ENCODE measurements around the gene KIAA1191.

KIAA1191 gene

DNA sequence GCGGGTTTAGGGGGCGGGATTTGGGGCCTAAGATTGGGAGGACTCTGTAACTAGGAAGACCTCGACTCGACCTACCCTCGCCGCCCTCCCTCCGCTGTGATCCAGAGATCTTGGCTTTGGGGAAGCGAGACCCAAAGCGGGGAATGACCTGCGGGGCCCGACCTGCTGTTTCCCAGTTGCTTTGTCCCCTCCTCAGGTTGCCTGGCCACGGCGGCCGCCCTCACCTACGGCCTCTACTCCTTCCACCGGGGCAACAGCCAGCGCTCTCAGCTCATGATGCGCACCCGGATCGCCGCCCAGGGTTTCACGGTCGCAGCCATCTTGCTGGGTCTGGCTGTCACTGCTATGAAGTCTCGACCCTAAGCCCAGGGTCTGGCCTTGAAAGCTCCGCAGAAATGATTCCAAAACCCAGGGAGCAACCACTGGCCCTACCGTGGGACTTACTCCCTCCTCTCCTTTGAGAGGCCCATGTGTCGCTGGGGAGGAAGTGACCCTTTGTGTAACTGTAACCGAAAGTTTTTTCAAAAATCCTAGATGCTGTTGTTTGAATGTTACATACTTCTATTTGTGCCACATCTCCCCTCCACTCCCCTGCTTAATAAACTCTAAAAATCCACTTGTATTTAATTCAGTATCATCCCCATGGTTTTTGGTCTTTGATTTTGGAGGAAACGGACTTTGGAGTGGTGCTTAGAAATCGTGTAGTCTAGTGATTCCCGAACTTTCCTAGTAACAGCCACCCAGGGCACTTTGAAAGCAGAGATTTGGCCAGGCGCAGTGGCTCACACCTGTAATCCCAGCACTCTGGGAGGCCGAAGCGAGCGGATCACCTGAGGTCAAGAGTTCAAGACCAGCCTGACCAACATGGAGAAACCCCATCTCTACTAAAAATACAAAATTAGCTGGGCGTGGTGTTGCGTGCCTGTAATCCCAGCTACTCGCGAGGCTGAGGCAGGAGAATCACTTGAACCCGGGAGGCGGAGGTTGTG, 27.9 kb upstream of the KIAA1191 start:
- no peak for DNase-seq (ENCODE audit: low read depth, low spot score)

DNA sequence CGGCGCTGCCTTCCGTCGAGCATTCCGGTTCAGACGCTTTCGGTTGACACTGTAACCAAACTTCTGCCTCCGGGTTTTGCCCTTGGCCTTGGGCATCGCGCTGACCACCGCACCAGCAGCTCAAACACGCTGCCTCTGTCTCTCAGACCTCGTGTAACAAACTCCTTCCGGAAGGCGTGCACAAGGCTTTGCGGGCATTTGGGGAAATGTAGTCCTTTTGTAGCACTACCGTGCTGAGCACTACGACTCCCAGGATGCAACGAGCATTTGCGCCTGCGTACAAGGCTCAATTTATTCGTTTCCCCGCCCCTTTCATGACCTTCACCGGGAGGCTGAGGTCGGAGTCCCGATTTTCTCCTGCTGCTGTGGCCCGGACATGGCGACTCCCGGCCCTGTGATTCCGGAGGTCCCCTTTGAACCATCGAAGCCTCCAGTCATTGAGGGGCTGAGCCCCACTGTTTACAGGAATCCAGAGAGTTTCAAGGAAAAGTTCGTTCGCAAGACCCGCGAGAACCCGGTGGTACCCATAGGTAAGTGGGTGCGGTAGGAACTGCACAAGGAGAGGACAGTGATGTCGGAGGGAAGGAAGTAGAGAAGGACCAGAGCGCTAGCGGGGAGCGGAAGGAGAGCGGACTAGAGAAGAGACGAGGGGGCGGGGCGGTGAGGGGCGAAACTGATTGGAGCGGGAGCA, 27.0 kb upstream of the KIAA1191 start, which contains the start of the genes HIGD2A and NOP16:
TSS of gene HIGD2A (plus strand) at position 308 of the 691 bp plus-strand sequence. CDS start at position 377, 69 bp downstream.
TSS of gene NOP16 (minus strand) at position 155 of the 691 bp plus-strand sequence. CDS start at position 96, 59 bp downstream.
- peak; percentile 99 for DNase-seq (ENCODE audit: low read depth, low spot score)

DNA sequence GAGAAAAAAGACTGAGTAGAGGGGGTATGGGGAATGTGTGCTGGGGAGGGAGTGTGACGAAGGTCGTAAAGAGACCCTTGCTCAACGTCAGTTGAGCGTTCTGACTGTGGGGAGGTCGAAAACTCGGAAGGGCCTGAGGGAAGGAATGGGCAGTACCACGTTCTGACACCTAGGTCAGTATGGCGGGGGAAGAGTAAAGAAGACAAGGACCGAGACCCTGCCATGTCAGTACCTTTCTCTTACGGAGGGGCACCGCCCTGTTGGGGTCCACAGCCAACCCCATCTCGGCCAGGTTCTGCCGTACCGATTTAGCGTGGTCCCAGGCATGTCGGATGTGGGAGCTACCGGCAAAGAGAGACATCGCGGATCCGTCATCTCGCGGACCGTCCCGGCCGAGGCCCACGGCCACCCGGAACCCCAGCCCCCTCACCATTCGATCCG, 26.5 kb upstream of the KIAA1191 start:
- no peak for DNase-seq (ENCODE audit: low read depth, low spot score)

DNA sequence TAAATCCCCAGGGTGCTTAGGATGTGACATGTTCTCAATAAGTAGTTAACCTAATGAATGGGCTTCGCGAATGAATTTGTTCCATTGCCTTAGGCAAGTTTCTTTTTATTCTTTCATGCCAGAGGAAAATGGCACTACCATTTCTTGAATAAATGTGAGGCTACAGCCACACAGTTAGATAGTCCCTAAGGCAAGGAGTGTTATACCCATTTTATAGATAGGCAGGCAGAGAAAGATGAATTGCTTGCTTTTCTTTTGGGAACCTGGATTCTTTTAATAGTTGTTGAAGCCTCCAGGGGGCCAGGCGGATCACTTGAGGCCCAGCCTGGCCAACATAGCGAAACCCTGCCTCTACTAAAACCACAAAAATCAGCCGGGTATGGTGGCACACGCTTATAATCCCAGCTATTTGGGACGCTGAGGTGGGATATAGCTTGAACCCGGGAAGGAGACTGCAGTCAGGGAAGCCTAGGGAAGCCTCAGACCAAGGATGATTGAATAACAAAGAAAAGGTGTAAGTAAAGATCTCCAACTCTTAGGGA, 25.9 kb upstream of the KIAA1191 start:
- DNase-seq (ENCODE audit: low read depth, low spot score), result no peak

DNA sequence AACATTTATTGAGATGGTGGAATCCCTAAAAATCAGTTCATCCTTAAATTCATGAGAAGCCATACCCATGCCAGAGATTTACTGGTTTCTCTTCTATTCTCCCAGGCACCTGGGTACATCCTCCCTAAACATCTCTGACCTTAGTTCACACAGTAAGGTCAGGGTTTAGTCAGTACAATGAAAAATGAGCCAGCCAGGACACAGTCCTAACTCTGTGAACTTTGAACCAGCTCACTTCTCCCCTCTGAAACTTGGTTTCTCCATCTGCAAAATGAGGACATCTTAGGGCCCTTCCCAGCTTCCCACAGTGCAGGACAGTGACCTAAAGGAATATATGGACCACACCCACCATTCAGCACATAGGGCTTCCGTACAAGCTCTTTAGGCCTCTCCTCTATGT, 24.9 kb upstream of the KIAA1191 start:
- DNase-seq (ENCODE audit: low read depth, low spot score), result no peak

DNA sequence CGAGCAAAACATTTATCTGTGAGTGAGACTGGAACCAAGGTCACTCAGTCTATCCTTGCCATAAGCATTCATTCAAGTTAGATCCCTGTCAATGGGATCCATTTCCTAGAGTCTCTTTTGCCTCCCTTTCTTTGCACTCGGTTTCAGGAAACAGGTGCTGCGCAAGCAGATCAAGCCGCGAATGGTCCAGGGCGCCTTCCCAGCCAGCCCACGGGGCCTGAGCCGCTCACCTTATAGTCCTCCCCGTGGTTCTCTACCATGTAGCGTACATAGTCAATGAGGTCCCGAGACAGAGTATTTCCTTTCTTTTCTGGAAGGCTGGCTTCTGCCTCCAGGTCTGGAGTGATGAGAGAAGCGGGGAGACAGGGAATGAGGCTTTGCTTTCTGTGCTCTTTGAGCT, 23.4 kb upstream of the KIAA1191 start:
- no peak for DNase-seq (ENCODE audit: low read depth, low spot score)

DNA sequence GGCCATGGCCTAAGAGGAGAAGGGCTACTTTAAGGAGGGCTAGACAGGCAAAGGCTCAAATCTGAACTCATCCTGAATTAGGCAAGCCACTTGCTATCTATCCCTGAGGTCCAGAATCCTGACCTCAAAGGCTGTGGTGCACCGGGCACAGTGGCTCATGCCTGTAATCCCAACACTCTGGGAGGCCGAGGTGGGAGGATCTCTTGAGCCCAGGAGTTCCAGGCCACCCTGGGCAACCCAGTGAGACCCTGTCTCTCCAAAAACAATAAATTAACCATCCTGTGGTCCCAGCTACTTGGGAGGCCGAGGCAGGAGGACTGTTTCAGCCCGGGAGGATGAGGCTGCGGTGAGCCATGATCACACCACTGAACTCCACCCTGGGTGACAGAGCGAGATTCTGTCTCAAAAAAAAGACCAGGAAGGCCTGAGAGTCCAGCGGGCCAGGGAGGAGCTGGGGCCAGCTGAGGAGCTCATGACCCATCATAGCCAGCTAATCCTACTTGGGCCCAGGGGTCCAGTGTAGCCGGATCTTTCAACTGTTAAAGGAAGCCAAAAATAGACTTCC, 22.9 kb upstream of the KIAA1191 start:
- DNase-seq (ENCODE audit: low read depth, low spot score), result no peak

DNA sequence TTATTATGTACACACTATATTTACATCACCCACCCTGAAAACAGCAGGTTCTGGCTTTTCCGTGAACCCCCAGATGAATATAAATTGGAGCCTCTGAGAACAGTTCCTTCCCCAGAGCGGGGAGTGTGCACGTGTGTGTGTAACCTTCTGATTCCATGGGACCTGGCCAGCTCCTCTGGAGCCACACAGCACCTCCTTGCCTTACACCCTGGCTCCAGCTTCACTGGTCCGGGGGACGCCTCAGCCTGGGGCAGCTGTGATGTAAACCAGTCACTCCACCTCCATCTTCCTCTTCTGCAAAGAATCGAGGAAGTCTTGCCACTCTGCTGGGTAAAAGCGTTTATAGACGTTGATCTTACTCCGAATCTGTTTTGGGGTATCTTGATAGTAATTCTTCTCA, 22.4 kb upstream of the KIAA1191 start:
- no peak for DNase-seq (ENCODE audit: low read depth, low spot score)

DNA sequence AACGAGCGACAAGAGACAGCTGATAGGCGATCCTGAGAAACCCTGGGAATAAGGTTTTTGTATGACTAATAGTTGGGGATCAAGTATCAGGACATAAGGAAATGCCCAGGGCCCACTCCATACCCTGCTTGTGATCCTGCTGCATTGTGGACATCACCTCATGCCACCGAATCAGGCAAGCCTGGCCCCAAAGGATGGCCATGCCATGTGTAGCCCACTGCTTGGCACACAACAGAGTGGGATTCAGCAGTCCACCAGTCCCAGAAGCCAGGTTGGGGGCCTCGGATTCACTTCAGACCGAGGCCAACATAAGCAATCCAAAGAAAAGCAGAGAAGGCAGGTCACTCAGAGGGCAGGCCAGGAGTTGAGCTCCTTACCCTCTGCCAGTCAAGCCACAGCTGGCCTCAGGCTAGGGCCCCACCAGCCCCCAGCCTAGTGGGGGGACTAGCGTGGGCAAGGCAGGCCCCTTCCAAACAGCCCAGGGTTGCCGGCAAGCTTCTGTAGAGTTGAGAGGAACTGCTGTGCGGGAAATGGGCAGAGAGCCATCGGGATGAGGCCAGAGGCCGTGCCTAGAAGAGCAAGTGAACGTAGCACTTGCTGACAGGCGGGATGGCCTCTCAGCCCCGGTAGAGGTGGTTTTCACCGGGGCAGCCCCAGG, 21.8 kb upstream of the KIAA1191 start:
- no peak for DNase-seq (ENCODE audit: low read depth, low spot score)

DNA sequence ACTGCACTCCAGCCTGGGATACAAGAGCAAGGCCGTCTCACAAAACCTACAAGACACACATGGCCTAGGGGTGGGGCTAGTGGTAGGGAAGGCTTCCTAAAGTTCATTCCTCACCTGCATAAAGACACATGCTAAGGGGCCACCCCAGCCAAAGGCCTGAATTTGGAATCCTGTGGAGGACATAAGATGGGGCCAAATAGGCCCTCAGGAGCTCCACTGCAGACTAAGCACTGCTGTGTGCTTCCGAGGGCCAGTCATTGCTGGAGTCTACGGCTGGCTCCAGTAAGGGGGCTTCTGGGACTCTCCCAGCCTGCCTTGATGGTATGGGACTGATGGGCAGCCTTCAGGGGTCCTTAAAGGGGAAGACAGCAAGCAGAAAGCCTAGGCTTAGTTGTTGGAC, 21.2 kb upstream of the KIAA1191 start:
- no peak for DNase-seq (ENCODE audit: low read depth, low spot score)

DNA sequence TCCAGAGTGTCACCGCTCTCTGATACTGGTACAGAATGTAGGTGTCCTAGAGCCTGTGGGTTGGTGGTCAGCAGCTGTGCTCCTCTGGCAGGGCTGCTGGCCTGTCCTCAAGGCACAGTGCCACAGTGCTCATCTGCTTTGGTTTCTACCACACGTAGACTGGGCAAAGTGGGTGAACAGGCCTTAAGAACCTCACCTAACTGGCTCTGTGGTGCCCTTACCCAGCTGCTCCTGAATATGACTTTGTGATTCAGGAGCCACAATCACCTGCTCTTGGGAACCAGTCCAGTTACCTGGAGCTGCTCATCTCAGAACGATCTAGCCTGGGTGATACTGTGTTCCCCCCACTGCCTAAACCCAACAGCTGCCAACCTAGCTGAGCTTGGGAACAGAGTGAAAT, 20.4 kb upstream of the KIAA1191 start:
- no peak for DNase-seq (ENCODE audit: low read depth, low spot score)

DNA sequence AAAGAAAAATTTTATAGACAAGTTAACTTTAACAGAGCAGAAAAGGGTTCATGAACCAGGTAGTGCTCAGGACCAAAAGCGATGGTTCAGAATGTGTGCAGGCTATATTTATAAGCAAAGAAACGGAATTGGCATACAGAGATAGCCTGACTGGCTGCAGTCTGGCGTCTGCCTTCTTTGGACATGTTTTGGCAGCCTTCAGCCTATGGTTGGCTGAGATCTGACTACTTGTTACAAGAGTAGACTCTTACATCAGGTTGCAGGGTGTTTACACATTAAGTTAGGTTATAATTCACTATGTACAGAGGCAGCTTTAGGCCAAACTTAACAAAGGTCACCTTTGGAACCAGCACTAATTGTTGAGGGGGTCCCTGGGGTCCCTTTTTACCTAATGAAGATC, 19.9 kb upstream of the KIAA1191 start:
- DNase-seq (ENCODE audit: low read depth, low spot score), result no peak

DNA sequence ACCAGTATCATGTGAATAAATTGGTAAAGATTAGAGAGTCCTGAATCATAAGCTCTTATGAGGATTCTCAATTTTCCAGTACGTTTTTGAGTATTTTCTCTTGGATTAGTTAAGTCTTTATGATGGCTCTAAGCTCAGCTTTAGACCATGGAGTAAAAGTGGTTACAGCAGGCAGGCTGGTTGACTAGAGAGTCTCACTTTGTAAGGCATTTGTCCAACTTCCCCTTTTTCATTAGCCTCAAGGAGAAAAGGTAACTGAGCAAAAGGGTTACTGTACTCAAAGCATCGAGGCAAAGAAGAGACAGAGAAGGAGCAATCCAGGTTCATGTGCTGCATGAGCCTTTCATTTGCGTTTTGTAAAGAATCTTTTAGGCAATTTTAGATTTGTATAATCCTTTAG, 18.3 kb upstream of the KIAA1191 start:
- no peak for DNase-seq (ENCODE audit: low read depth, low spot score)

DNA sequence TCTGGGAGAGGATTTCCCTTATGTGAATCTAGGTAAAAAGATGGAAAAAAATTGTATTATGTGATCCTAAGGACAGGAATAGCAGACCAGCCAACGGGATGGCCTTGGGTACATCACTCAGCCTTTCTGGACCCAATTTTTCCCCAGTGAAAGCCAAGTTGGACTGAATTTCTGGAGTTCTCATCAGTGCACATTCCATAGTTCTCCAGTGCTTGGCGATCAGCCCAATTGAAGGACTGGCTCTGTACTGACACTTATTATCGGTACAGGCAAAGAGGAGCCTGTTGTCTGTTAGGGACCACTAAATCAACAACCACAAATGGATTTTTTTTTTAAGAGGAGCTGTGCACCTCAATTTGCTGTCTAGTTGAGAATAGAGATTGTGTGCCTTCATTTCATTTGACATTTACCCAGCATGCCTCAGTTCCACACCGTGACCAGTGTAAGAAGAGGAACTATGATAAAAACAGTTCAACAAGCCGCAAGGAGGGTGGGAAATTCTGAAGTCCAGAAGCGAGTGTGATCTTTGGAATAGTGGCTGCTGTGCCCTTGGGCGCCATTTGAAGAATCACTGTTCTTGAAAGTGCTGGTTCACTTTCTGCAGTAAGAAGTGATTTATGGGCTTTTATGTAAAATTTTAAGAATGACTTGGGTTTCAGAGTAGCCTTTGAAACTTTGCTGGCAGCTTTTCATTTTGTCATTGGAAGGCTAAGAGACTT, 11.7 kb upstream of the KIAA1191 start:
- DNase-seq (ENCODE audit: low read depth, low spot score), result no peak

DNA sequence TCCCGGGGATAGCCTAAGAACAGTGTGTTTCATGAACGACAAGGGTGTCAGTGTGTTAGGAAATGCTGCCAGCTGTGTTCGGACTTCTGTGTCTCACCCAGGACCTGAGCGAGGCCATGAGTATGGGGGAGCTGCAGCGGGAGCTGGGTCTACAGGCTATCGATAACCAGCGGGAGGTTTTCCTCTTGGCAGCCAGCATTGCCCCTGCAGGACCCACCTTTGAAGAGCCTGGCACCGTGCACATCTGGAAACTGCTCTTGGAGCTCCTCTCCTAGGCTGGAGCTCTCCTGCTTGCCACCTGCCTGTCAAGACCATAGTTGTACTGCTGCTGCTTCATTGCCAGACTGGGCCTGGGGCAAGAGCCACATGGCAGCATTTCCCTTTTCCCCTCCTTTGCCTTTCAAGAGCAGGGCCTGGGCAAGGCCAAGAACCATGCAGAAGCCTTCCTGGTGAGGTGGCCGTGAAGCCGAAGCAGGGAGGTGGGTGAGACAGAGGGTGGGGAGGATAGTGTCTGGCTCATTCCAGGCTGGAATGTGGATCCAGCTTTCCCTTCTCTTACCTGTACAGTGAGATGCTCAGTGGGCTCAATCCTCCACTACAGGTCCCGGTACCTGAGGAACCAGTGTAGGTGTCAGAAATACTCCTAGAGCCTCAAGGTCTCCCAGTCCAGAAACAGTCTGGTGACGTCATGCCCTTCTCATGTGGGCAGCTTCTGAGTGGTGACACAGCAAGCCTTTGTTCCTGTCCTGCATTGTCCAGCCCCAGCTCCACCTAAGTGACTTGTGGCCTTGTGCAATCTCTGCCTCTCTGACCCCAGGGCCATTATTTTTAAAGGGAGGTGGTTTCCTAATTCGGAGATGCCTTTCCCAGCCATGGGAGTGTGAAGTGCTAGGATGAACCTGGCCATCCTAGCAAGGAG, 10.3 kb upstream of the KIAA1191 start:
- no peak for DNase-seq (ENCODE audit: low read depth, low spot score)

DNA sequence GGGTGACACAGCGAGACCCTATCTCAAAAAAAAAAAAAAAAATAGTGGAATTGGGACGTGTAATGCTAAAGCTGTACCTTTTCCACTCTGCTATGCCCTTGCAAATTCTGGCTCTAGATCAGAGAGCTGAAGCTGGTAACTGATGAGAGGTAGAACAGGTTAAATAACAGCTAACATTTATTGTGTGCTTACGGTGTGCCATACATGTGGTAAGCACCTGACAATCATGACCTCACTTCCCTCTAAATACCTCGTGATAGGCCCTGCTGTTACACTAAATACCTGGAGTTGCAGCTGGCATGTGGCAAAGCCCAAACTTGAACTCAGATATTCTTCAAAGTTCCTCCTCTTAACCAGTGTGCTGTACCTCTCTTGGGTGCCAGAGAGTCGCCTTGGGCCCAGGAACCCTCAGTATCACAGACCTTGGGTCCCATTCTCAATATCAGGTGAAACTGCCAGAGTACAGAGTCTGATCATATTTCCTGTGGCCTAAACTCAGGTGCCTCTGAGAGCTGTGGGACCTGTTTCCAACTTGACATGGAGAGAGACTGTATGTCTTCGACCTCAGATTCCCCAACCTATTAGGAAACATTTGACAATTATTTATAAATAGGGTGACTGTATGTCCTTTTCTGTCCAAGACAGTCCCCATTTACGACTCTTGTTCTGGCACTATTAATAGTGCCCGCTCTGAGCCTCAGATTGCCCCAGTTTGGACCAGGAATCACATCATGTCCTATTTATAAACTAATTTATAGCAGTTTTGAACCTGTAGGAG, 8.6 kb upstream of the KIAA1191 start:
- no peak for DNase-seq (ENCODE audit: low read depth, low spot score)

DNA sequence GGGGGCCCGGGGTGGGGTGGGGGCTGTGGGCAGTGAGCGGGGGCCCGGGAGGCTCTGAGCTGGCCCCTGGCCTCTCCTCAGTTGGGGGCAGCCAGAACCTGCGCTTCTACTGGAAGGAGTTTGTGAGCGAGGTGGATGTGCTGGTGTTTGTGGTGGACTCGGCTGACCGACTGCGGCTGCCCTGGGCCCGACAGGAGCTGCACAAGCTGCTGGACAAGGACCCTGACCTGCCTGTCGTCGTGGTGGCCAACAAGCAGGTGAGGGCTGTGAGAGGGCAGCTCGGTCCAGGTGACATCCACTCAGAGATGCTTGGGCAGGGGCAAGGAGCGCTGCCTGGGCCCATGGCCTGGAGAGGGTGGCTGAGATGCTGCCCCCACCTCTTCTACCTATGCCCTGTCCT, 7.2 kb upstream of the KIAA1191 start:
- DNase-seq (ENCODE audit: low read depth, low spot score), result no peak

DNA sequence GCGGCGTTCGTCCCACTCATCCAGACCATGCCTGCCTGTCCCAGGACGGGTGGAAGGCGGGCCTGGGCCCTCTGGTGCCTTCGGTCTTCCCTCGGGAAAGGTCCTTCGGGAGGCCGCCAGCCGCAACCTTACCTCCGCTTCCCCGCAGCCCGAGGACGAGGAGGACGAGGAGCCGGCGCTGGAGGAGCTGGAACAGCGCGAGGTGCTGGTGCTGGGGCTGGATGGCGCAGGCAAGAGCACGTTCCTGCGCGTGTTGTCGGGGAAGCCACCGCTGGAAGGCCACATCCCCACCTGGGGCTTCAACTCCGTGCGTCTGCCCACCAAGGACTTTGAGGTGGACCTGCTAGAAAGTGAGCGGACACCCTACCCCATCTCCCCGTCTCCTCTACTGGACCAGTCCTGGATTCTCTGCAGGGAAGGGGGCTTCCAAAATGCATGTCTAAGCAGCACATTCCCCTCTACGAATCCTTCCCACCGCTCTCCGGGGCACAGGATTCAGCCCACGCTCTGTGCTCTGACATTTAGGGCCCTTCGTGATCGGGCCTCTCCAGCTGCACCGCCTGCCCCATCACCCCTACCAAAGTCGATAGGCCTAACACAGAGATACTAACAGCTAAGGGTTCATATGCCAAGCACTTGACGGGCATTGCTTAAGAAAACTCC, 4.8 kb upstream of the KIAA1191 start:
- DNase-seq (ENCODE audit: low read depth, low spot score), result no peak
